ENCODE results near the gene NME1.
"Not testable (repeated sequence)": the region's sequence is repeated elsewhere in the genome, so short reads cannot be mapped to it uniquely, and the experiment has no call there.

The NME1 gene

GRCh38 chr17:51144266-51145022, 8.9 kb upstream of the NME1 start:
- DNase-seq (ENCODE audit: low read depth) = no peak

- DNase-seq (ENCODE audit: low read depth) = no peak
These were observed 5.7 kb upstream of the NME1 start for GRCh38 chr17:51147650-51148049.

- DNase-seq (ENCODE audit: low read depth) = no peak
These were observed 4.2 kb upstream of the NME1 start for GRCh38 chr17:51149163-51149562.

GRCh38 chr17:51150932-51151331, 2.4 kb upstream of the NME1 start:
- DNase-seq (ENCODE audit: low read depth) = no peak

- DNase-seq (ENCODE audit: low read depth) = no peak
These were observed 571 bp upstream of the NME1 start for GRCh38 chr17:51152766-51153209.

- no peak for DNase-seq (ENCODE audit: low read depth)
These were observed 817 bp downstream of the NME1 start for GRCh38 chr17:51154176-51154575.

- no peak for DNase-seq (ENCODE audit: low read depth)
These were observed 2.1 kb downstream of the NME1 start for GRCh38 chr17:51155416-51155815.

GRCh38 chr17:51159604-51160003, 6.2 kb downstream of the NME1 start:
- no peak for DNase-seq (ENCODE audit: low read depth)

DNA sequence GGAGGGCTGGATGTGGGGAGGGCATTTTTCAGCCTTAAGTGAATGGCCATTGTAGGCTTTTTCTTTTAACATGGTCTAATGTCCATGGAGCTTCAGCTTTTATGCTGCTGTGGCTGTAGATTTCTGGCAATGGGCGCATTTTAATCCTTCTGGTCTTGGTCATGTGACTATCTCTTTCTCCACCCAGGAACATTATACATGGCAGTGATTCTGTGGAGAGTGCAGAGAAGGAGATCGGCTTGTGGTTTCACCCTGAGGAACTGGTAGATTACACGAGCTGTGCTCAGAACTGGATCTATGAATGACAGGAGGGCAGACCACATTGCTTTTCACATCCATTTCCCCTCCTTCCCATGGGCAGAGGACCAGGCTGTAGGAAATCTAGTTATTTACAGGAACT, 8.2 kb downstream of the NME1 start:
- DNase-seq (ENCODE audit: low read depth) = no peak

DNA sequence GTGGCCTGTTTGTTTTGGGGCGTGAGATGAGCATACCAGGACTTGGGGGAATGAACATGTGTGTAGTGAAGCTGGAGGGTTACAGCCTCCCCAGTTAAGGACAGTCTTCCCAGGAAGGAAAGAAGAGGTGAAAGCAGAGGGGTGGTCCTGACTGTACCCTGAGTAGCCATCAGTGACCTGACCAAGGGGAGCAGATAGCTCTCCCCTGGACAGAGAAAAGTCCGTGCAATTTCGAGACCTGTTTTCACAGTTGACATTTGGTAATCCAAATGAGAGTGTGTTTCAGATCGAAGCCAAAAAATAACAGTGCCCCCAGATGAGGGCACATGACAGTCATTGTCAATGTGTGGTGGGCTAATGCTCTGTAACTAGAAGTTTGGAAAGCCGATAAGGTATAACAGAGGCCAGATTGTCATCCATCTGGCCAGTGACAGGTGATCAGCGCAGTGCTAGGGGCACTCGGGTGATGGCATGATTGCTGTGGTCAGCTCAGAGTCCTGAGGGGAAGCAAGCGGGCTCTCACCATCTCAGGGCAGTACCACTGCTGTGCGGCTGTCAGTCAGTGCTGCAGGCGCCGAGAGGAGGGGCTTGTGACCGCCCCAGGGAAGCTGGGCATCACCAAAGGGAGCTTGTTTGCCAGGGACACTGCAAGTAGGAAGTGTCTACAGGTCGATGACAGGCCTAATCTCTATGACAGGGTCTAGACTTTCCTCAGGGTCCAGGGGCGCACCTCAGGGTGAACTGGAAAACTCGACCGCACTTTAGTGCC, 11.7 kb downstream of the NME1 start:
- no peak for DNase-seq (ENCODE audit: low read depth)

DNA sequence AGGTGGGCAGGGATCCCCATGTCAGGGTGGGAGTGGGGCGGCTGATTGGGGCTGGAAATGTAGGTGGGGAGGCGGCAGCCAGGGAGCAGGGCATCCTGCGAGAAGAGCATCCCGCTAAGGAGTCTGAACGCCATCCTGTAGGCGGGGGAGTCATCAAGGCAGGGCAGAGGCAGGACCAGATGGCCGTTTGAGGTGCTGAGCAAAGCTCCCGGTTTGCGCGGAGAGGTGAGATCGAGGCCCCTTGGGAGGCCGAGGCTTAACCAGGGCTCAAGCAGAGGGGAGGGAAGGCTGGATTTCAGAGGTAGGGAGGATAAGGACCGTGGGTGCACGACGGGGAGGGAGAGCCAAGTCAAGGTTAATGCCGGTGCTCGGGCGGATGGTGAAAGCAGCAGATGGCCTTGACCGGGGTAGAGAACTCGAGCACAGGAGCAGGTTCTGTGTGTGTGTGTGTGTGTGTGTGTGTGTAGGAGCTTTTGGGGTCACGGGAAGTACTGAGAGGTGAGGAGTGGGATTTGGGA, 12.4 kb downstream of the NME1 start:
- DNase-seq (ENCODE audit: low read depth) = no peak

GRCh38 chr17:51166198-51166986, 13.0 kb downstream of the NME1 start, which contains the start of gene NME2:
Gene NME2, plus strand, starts transcription at chr17:51166411. Its CDS starts 420 bp downstream, at chr17:51166831.
- DNase-seq (ENCODE audit: low read depth) = peak; percentile 42

GRCh38 chr17:51166987-51167931, 13.9 kb downstream of the NME1 start:
- DNase-seq (ENCODE audit: low read depth) = peak; percentile 64

DNA sequence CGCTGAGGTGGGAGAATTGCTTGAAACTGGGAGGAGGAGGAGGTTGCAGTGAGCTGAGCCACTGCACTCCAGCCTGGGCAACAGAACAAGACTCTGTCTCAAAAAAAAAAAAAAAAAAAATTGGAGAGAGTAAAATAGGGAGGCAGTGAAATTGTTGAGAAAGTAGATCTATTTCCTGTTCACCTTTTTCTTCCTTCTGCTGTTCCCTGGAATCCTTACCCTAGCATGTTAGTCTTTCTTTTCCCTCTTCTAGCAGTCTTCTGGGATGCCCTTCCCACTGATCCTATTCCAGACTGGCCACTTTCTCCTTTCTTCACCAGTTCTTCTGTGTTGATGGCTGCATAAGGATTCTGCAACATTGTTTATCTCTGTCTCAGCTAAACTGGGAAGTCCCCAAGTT, 16.0 kb downstream of the NME1 start:
- DNase-seq (ENCODE audit: low read depth) = no peak

DNA sequence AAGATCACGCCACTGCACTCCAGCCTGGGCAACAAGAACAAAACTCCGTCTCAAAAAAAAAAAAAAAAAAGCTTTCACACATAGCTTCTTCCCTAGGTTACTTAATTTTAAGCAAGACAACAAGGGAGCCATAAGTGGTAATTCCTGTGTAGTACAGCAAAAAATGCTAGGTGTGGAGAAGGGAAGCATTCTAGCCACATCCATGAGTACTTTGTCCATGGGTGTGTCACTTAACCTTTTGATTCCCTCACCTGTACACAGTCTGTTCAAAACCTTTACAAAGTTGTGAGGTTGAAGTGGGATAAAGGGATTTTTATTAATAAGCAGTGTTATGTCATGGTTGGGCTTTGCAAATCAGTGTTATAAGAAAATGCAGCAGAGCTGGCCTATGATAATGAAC, 17.4 kb downstream of the NME1 start:
- no peak for DNase-seq (ENCODE audit: low read depth)

DNA sequence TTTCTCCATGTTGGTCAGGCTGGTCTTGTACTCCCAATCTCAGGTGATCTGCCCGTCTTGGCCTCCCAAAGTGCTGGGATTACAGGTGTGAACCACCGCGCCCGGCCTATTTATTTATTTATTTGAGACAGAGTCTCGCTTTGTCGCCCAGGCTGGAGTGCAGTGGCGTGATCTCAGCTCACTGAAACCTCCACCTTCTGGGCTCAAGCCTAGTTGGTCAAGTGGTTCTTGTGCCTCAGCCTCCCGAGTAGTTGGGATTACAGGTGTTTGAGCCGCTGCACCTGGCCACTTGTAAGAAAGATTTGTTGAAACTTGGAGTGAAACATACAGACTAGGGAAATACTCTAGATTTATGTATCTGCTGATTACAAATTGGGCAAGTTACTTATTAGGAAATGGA, 18.7 kb downstream of the NME1 start:
- DNase-seq (ENCODE audit: low read depth) = not testable (repeated sequence)

DNA sequence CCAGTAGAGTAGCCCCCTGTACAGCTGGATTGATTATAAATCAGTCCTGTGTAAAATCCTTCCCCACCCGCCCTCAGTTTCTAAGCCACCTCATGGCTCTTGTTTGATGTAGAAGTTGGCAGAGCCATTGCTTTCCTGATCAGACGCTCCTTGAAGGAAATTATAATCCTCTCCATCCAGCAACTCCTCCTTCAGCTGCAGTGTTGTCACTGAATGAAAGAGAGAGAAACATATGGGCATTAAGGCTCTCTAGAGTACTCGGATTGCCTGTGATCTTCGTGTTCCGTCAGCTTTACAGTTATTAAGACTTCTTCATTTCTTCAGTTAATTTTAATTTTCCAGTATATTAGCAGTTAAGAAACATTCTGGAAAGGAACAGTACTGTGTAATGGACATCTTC, 27.1 kb downstream of the NME1 start:
- no peak for DNase-seq (ENCODE audit: low read depth)

GRCh38 chr17:51184124-51184523, 30.8 kb downstream of the NME1 start:
- DNase-seq (ENCODE audit: low read depth) = no peak

- DNase-seq (ENCODE audit: low read depth) = no peak
These were observed 32.5 kb downstream of the NME1 start for GRCh38 chr17:51185763-51186332.

GRCh38 chr17:51188271-51188833, 35.0 kb downstream of the NME1 start:
- no peak for DNase-seq (ENCODE audit: low read depth)

Measured in activated T-cell treated with anti-CD3 and anti-CD28 coated beads for 1 hour (primary cell).